CD4-positive, alpha-beta T cell treated with Interleukin-12 subunit alpha and Interleukin-12 subunit beta, for 1 hour (primary cell): ENCODE data around the gene ARL8A.
"Not testable (repeated sequence)": the region's sequence is repeated elsewhere in the genome, so short reads cannot be mapped to it uniquely, and the experiment has no call there.

ENCODE experiments used
- DNase-seq: peaks from one replicate; pipeline ENCODE4 v3.0.0-alpha.2; 2020

Gene ARL8A

DNA sequence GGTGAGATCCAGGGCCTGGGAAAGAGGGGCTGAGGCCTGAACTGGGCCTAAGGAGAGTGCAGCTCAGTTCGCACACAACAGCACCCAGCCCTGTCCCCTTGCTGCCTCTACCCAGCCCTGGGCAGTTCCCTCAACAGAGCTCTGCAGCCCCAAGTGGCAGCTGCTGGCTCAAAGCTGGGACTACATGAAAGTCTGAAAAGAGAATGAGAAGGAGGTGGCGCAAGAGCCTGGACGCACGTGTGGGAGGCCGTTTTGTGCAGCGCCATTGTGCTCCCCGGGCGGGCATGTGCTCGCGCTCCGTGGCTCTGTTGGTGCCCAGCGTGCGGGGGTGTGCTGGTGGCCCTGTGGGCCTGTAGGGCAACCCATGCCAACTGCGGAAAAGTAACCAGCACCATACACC, 11.5 kb downstream of the ARL8A start:
- no peak for DNase-seq

DNA sequence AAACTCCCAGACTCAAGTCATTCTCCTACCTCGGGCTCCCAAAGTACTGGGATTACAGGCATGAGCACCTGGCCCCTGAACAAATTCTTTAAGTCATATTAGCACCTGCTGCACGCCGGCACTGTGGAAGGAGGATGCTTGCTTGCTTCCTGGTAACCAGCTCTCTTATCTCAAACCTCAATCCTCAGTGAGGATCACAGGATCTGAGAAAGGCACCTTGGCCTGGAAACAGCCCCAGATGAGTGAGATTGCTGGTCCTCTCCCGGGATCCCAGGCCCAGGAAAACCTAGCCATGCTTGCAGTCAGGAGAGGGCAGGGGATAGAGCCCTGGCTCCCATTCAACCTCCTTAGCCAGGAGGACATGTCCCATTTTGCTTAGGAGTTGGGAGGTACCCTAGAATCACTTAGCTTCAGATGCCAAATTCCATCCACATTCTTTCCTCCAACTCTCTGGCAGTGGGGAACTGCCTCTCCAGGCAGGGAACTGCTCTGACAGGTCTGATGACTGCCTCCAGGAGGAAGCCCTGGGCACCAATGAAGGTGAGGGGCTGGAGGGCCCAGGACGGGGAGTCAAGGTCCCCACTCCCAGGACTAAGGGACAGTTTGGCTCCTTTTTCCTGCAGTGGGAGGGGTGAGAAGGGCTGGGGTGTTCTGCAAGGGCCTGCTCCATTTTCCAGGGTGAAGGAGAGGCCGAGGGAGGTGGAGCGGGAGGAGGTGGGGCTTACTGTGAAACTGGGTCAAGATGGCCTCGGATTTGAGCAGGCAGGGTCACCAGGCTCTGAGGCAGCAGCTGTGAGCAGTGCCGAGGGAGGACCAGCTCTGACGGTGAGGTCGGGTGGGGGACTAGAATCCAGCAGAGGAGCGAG, 12.3 kb downstream of the ARL8A start:
- DNase-seq = no peak

DNA sequence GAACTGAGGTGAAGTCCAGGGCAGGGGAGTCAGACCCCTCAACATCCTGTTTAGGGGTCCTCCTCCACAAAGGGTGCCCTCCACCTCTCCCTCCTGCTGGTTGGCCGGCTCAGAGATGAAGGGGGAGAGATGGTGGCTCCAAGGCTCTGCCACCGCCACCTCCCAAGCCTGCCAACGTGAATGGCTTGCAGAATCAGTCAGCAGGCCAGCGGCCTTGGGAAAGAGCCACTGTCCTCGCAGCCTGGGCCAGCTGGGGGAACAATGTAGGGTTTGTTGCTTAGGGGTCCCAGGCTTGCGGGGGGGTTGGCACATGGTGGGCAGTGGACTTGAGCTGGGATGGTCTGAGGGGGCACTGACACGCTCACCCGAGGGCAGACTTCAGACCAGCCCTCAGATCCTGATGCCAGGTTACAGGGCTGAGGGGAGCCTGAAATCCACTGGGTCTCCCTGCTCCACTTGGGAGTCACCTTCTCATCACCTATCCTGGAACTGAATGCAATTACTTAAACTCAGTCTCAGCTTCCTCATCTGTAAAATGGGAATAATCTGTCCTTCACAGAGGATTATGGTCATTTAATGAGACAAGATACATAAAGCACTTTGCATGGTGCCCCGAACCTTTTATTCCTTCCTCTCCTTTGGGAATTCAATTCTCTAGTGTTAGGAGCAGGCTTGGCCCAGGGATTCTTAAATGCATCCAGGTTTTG, 13.6 kb downstream of the ARL8A start:
- no peak for DNase-seq

DNA sequence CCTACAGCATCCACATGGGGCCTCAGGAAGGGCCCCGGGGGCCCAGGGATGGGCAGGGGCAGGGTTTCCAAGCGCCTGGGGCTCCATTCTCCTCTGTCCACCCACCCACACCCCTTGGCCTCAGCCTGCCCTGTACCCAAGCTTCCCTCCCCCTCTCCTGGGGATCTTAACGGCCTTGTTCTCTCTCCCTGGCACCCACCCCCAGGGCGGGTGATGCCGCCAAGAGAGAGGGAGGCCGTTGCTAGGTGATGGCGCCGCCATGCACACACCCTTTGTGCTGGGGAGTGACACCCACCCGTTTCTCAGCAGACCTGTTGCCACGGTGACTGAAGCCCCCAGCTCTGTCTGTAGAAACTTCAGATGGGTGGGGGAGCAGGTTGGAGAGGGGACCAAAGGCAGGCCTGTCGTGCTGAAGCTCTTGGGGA, 14.2 kb downstream of the ARL8A start:
- DNase-seq = no peak

DNA sequence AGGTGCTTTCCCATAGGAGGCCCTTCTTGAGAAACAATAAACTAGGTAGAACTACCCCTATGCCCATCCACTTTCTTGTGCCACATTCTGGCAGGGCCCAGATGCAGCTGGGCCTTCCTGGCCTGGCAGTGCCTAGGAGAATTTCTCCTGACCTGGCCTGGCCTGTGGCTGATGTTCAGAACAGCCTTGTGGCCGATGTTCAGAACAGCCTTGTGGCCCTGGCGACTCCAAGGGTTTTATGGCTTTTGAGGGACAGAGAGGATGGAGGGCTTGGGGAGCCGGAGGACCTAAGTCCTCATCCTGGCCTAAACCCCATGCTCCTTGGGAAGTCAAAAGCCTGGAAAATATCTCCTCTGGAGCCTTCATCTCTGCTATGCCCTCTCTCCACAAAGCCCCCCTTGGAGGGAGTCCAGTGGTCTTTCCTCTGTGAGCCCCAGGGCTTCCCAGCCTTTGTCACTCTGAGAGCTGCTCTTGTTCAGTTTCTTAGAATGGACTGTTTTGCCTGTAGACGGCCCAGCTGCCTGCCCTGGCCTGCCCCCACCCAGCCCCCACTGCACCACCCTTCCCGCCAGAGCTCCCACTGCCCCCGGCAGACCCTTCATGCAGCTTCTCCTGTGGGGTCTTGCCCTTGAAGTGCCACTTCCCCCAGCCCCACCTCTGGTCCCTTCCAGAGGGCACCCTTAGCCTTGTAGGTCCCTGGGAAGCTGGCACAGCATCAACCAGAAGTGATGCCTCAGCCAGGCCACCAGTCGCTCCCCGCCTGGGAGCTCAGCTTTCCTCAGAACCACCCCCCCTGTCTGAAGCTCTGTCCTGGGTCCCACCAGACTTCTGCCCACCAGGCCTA, 14.9 kb downstream of the ARL8A start:
- DNase-seq = no peak

DNA sequence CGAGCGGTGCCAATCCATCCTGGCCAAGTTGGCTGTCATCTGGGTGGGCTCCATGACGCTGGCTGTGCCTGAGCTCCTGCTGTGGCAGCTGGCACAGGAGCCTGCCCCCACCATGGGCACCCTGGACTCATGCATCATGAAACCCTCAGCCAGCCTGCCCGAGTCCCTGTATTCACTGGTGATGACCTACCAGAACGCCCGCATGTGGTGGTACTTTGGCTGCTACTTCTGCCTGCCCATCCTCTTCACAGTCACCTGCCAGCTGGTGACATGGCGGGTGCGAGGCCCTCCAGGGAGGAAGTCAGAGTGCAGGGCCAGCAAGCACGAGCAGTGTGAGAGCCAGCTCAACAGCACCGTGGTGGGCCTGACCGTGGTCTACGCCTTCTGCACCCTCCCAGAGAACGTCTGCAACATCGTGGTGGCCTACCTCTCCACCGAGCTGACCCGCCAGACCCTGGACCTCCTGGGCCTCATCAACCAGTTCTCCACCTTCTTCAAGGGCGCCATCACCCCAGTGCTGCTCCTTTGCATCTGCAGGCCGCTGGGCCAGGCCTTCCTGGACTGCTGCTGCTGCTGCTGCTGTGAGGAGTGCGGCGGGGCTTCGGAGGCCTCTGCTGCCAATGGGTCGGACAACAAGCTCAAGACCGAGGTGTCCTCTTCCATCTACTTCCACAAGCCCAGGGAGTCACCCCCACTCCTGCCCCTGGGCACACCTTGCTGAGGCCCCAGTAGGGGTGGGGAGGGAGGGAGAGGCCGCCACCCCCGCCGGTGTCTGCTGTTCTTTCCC, 16.5 kb downstream of the ARL8A start:
- no peak for DNase-seq

DNA sequence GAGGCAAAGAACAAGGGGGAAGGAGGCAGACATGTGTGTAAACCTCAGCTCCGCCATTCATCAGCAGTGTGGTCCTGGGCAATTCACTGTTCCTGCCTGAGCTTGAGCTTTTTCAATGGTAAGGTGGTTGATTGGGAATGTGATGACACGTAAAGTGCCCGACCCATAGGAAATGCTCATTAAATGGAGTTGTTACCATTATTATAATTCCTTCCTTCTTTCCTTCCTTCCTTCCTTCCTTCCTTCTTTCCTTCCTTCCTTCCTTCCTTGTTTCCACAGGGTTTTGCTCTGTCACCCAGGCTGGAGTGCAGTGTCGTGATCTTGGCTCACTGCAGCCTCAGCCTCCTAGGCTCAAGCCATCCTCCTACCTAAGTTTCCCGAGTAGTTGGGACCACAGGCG, 17.5 kb downstream of the ARL8A start:
- DNase-seq = no peak

DNA sequence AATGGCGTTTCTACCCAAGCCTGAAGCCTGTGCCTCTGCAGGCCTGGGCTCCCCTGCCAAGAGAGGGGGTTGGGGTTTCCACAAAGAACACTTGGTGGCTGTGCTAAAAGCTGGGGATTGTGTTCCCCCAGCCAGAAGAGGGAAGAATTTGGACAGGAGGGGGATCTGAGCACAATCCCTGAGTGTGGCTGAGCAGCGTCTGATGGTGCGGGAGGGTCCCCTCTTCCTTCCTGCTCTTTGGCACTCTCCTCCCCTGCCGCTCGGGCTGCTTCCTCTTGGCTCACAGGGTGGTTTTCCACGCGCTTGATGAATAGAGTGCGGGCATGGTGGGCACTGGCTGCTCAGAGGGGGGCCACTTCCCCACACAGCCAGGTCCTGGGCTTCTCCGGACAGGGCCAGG, 18.1 kb downstream of the ARL8A start:
- no peak for DNase-seq

DNA sequence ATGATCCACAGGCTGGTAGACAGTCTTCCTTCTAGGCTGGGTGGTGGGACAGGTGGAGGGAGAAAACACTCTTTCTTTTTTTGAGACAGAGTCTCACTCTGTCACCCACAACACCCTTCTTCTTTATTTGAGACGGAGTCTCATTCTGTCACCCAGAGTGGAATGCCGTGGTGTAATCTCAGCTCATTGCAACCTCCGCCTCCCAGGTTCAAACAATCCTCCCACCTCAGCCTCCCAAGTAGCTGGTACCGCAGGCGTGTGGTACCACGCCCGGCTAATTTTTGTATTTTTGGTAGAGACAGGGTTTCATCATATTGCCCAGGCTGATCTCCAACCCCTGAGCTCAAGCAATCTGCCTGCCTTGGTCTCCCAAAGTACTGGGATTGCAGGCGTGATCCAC, 18.9 kb downstream of the ARL8A start:
- DNase-seq = no peak

DNA sequence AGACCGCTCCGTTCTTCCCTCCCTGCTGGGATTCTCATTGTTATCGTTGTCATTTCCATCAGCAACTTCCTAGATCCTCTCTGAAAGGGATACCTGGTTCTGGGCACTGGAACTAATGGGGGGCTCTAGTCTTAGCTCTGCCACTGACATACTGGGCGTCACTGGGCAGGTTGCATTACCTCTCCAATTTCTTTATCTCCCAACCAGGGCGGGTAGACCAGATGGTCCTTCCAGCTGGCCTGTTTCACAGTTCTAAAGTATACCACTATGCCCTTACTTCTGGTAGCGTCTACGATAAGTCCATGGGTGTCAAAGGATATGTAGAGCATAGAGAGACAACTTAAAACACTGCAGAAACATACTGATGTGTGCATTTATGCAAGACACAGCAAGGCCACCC, 20.4 kb downstream of the ARL8A start:
- no peak for DNase-seq

DNA sequence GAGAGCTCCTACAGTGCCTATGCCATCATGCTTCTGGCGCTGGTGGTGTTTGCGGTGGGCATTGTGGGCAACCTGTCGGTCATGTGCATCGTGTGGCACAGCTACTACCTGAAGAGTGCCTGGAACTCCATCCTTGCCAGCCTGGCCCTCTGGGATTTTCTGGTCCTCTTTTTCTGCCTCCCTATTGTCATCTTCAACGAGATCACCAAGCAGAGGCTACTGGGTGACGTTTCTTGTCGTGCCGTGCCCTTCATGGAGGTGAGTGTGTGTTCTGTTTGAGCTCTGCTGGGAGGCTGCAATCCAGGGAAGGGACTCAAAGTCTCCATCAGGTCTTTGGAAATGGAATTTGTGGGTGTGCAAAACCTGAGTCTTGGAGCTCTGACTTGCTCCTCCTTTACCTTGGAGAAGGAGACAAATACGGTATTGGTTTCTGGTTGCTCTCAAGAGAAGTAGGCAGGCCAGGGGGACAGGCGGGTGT, 21.2 kb downstream of the ARL8A start:
- DNase-seq = no peak

DNA sequence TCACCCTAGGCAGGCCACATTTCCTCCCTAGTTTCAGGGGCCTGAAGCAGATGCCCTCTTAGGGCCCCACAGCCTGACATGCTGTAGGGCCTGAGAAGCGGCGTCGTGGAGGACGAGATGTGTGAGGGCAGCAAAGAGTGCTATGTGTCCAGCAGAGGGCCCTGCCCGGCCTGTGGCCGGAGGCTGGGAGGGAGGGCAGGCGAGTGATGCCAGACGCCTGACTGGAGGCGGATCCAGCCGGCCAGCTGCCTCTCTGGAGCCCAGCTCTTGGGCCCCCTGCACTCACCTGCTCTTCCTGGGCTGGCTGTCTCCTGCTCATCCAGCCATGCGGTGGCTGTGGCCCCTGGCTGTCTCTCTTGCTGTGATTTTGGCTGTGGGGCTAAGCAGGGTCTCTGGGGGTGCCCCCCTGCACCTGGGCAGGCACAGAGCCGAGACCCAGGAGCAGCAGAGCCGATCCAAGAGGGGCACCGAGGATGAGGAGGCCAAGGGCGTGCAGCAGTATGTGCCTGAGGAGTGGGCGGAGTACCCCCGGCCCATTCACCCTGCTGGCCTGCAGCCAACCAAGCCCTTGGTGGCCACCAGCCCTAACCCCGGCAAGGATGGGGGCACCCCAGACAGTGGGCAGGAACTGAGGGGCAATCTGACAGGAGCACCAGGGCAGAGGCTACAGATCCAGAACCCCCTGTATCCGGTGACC, 21.8 kb downstream of the ARL8A start, which contains the start of gene GPR37L1:
GPR37L1 (plus strand) TSS at position 279 of the 697 bp plus-strand sequence; CDS start at position 326, 47 bp downstream.
- DNase-seq = no peak

DNA sequence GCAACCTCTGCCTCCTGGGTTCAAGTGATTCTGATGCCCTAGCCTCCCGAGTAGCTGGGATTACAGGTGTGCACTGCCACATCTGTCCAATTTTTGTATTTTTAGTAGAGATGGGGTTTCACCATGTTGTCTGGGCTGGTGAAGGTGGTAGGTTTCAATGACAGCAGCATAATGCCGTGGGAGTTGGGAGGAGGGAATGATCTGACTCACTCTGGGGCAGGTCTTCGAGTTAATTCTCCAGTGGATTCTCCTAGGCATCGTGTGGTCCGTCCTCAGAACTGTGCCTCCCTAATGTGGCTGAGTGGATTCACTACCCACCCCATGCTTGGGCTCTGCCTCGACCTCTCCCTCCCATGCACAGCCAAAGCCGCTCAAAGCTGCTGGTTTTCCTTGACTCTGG, 23.5 kb downstream of the ARL8A start:
- no peak for DNase-seq

DNA sequence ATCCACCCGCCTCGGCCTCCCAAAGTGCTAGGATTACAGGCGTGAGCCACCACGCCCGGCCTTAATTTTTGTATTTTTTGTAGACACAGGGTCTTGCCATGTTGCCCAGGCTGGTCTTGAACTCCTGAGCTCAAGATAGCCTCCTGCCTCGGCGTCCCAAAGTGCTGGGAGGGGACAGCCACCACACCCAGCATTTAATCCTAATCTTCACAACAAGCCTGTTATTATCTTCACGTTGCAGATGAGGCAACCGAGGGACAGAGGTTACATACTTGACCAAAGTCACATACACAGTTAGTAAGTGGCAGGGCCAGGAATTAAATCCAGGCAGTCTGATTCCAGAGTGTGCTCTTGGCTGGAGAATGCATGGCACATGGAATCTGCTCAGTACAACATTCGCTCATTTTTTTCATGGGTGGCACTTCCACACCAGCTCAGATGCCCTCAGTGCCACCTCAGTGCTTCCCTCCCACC, 26.6 kb downstream of the ARL8A start:
- no peak for DNase-seq

DNA sequence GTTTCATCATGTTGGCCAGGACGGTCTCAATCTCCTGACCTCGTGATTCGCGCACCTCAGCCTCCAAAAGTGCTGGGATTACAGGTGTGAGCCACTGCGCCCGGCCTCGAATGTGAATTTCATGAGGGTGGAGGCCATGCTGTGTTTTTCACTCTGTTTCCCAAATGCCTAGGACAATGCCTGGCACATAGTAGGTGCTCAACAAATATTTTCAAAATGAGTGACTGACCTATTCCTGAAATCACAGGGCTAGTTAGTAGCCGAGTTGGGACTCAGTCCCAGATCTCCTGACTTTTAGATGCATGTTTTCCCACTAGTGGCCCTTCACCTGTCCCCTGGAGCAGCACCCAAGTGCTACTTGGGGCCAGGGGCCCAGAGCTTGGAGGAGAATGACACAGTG, 28.2 kb downstream of the ARL8A start:
- DNase-seq = no peak

DNA sequence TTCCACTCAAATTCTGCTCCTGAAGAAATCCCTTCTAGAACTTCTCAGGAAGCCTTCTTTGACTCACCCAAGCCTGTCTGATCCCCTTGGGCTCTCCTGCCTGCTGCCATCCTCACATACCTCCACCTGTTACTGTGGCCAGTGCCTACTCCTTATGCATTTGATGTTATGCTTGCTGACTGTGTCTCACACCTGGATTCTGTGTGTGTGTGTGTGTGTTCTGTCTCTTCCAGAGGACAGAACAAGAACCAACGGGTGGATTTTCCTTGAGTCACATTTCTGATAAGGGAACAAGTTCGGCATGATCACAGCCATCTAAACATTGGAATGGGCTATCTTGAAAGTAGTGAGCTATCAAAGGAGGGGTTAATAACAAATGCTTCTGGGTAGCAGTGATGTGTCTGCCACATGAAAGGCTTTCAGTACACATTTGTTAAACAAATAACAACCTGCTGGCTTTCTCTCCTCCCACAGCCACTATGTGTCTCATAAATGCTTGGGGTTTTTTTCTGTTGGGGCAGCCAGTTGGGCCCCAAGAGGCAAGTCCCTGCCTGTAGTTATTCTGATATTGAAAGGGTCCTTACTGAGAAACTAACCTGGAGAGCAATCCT, 30.7 kb downstream of the ARL8A start:
- no peak for DNase-seq

DNA sequence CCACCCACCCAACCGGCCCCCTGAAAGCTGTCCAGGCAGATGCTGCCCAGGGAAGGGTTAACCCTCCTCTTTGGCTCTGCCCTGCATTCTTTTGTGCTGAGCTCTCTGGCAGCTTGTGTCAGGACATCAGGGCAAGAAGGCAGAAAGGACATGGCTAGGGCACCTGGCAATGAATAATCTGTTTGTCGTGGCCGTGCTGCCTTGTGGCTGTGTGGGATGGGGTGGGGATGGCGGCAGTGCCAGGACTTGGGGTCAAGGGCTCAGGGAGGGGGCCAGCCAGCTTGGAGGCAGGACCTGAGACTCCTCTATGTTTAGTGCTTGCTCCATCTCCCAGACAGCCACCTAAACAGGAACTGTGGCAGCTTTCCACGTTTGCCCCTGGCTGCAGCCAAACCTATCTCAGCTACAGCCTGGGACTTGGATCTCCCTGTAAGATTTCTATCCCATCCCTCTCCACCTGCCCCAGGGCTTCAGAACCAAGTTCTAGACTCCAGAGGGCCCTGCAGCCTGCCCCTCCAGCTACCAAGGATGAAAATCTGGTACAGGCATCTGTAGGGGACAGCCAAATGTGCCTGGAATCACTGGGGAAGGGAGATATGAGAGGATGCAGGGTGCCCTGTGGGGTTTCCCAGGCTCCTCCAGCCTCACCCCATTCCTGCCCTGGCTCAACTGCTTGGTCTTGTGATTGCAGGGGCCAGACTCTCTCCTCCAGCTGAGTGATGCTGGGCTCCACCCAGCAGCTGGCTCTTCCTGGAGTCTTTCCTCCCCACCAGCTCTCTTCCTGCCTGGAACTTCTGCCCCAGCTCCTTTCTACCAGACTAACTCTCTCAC, 31.5 kb downstream of the ARL8A start:
- no peak for DNase-seq

DNA sequence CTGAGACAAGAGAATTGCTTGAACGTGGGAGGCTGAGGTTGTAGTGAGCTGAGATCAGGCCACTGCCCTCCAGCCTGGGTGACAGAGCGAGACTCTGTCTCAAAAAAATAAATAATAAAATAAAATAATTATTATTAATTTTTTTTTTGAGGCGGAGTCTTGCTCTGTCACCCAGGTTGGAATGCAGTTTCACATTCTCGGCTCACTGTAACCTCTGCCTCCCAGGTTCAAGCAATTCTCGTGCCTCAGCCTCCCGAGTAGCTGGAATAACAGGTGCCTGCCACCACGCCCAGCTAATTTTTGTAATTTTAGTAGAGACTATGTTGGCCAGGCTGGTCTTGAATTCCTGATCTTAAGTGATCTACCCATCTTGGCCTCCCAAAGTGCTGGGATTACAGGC, 32.9 kb downstream of the ARL8A start:
- DNase-seq = not testable (repeated sequence)

DNA sequence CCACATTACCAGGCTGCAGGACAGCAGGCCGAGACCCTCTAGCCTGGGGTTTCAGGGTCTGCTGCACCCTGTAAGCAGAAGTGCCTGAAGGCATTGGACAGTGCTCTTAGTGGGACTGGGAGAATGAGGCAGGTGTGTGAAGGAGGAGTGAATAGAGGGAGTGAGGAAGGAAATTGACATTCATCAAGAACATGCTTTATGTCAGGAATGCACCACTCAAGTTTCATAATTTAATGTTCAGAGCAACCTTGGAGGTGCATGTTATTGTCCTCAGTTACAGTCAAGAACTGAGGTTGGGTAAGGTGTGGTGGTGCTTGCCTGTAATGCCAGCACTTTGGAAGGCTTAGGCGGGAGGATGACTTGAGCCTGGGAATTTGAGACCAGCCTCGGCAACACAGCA, 33.6 kb downstream of the ARL8A start:
- DNase-seq = no peak
